Natural killer cell (primary cell): ENCODE data around the gene PAF1. TPM values are rescaled to one million over a fixed set of nuclear protein-coding genes. Genes with fewer than 3 reads are reported as not detected.

Source experiments
- ATAC-seq, 3 donors: fragments of 150-1000 bp in 2 of 3; fragments of 200-7000 bp in 1 of 3; cut with Tn5 transposase; 1 replicate in 1 of 3; 2 replicates in 2 of 3; pipeline ENCODE4 v1.10.0; 2021; ENCODE audit warnings: mild to moderate bottlenecking in 2 of 3, moderate library complexity in 2 of 3
- DNase-seq, 2 donors: peaks; one replicate each; pipeline versions ENCODE4 v3.0.0 to v3.0.0-alpha.2; 2013 to 2021; ENCODE audit warnings: mixed read lengths in 1 of 2
- H3K27ac ChIP-seq: one replicate; pipeline ENCODE4 v1.5.1; 2013; ENCODE audit warnings: mild to moderate bottlenecking, low read length
- H3K27me3 ChIP-seq: one replicate; pipeline ENCODE4 v1.6.1; 2013; ENCODE audit warnings: low read length; ENCODE audit not compliant: control insufficient read depth, insufficient read depth
- H3K36me3 ChIP-seq: one replicate; pipeline ENCODE4 v1.6.1; 2013; ENCODE audit warnings: low read length; ENCODE audit not compliant: control insufficient read depth, insufficient read depth
- H3K4me1 ChIP-seq: one replicate; pipeline ENCODE4 v1.6.1; 2013; ENCODE audit warnings: low read length; ENCODE audit not compliant: control insufficient read depth, insufficient read depth
- H3K4me3 ChIP-seq: one replicate; pipeline ENCODE4 v1.5.1; 2013; ENCODE audit warnings: low read length
- H3K9me3 ChIP-seq: one replicate; pipeline ENCODE4 v1.6.1; 2013; ENCODE audit warnings: low read length; ENCODE audit not compliant: control insufficient read depth, insufficient read depth
- H3K27ac Mint-ChIP-seq, 2 donors: one replicate each; pipeline ENCODE4 v1.8.0; 2022; ENCODE audit warnings: mild to moderate bottlenecking in 2 of 2, mixed read lengths in 2 of 2, moderate library complexity in 1 of 2
- H3K27me3 Mint-ChIP-seq, 2 donors: one replicate each; pipeline ENCODE4 v1.8.0; 2022; ENCODE audit warnings: low read depth in 2 of 2, mixed read lengths in 2 of 2
- H3K36me3 Mint-ChIP-seq: one replicate; pipeline ENCODE4 v1.8.0; 2022; ENCODE audit warnings: mixed read lengths
- H3K4me1 Mint-ChIP-seq, 2 donors: one replicate each; pipeline ENCODE4 v1.8.0; 2022; ENCODE audit warnings: mixed read lengths in 2 of 2
- H3K4me3 Mint-ChIP-seq: one replicate; pipeline ENCODE4 v1.8.0; 2022; ENCODE audit warnings: mild to moderate bottlenecking, moderate library complexity, mixed read lengths
- H3K9me3 Mint-ChIP-seq, 2 donors: one replicate each; pipeline ENCODE4 v1.8.0; 2022; ENCODE audit warnings: mixed read lengths in 2 of 2
- CTCF ChIP-seq: fragments of 200-600 bp; IDR thresholded peaks from one replicate; pipeline ENCODE4 v1.8.0; 2022; ENCODE audit warnings: antibody characterized with exemption
- WGBS: methylation state at CpG from one replicate; pipeline ENCODE4 v1.1.7; 2013; ENCODE audit warnings: missing lambda C conversion rate; ENCODE audit not compliant: insufficient coverage; 5-methylcytosine and 5-hydroxymethylcytosine counted together
- intact Hi-C: fragments of 100-400 bp; cut with micrococcal nuclease; formaldehyde crosslinking; loops from one replicate; pipeline ENCODE4 v1.14.2; 2022
- total RNA-seq, 4 donors: library from RNA; stranded (reverse); fragments of 120-200 nt in 1 of 4; gene quantifications; one replicate each; pipeline versions ENCODE4 v1.2.3 to v1.2.4, GENCODE V29; 2013 to 2022

PAF1 gene
- total RNA-seq, 3 donors from 2014 or later (not counting 1 experiment from before 2014, with no cell fraction given), result 54.3 to 80.9 (median 68.3) TPM

GRCh38 chr19:39365531-39365930, 25.4 kb downstream of the PAF1 start:
- H3K27me3 Mint-ChIP-seq, result no peaks in the 10 kb centered on the region
- intact Hi-C loops, result no loop called here
- no peaks in the 10 kb centered on the region for H3K36me3 Mint-ChIP-seq

GRCh38 chr19:39363901-39364457, 26.9 kb downstream of the PAF1 start:
- no peak for TF ChIP-seq CTCF
- no peaks in the 10 kb centered on the region for H3K27me3 ChIP-seq
- peaks cover 40% of the 10 kb centered on the region for H3K36me3 ChIP-seq
- H3K4me3 ChIP-seq, result no peak overlapping the region
- H3K4me1 ChIP-seq, result peaks cover 6% of the 10 kb centered on the region
- H3K9me3 ChIP-seq, result no peaks in the 10 kb centered on the region
- peaks cover 0 to 9% of the 10 kb centered on the region in 2 donors for H3K4me1 Mint-ChIP-seq
- ATAC-seq, result no peak
- H3K36me3 Mint-ChIP-seq, result no peaks in the 10 kb centered on the region
- no peaks in the 10 kb centered on the region for H3K9me3 Mint-ChIP-seq
- H3K27ac ChIP-seq, result peak overlapping the region; percentile 75
- no peak for DNase-seq
- intact Hi-C loops, result no loop called here
- WGBS, result 87% methylated on average over 4 of the region's 5 CpGs
- no peaks in the 10 kb centered on the region for H3K27me3 Mint-ChIP-seq
- no peak overlapping the region for H3K4me3 Mint-ChIP-seq
- H3K27ac Mint-ChIP-seq, result no peak overlapping the region

More at GRCh38 chr19:39365531-39365930, 25.4 kb downstream of the PAF1 start:
- WGBS, result 100% methylated on average over 1 of the region's 1 CpG
- H3K4me3 ChIP-seq, result no peak overlapping the region
- peaks cover 0 to 9% of the 10 kb centered on the region in 2 donors for H3K4me1 Mint-ChIP-seq
- H3K9me3 ChIP-seq, result no peaks in the 10 kb centered on the region
- DNase-seq (no peak), ATAC-seq (no peak)
- H3K4me1 ChIP-seq, result peaks cover 6% of the 10 kb centered on the region
- peaks cover 40% of the 10 kb centered on the region for H3K36me3 ChIP-seq
- no peak for TF ChIP-seq CTCF
- no peak overlapping the region for H3K27ac ChIP-seq
- no peak overlapping the region for H3K27ac Mint-ChIP-seq
- H3K4me3 Mint-ChIP-seq, result no peak overlapping the region
- no peaks in the 10 kb centered on the region for H3K9me3 Mint-ChIP-seq
- no peaks in the 10 kb centered on the region for H3K27me3 ChIP-seq

GRCh38 chr19:39362682-39363657, 27.9 kb downstream of the PAF1 start:
- 93% methylated on average over 6 of the region's 6 CpGs for WGBS
- ATAC-seq, result no peak
- H3K36me3 Mint-ChIP-seq, result no peaks in the 10 kb centered on the region
- intact Hi-C loops, result no loop called here
- Histone ChIP-seq H3K9me3 (no peaks in the 10 kb centered on the region), H3K4me1 (peaks cover 6% of the 10 kb centered on the region), H3K4me3 (no peak overlapping the region), H3K27me3 (no peaks in the 10 kb centered on the region), H3K36me3 (peaks cover 45% of the 10 kb centered on the region), H3K27ac (peak overlapping the region; percentile 75)
- peaks cover 0 to 5% of the 10 kb centered on the region in 2 donors for H3K4me1 Mint-ChIP-seq
- H3K27ac Mint-ChIP-seq, result no peak overlapping the region
- no peak for TF ChIP-seq CTCF
- DNase-seq, result no peak
- no peaks in the 10 kb centered on the region for H3K9me3 Mint-ChIP-seq
- H3K4me3 Mint-ChIP-seq, result no peak overlapping the region
- no peaks in the 10 kb centered on the region for H3K27me3 Mint-ChIP-seq
